WERI-Rb-1 (cell line): ENCODE measurements around the gene ADAP1.

Source experiments
- DNase-seq: peaks from one replicate; pipeline ENCODE4 v3.0.0-alpha.2; 2020
- H3K27ac ChIP-seq: fragments of 250-450 bp; sonication (Bioruptor Pico); 2 replicates; pipeline ENCODE4 v1.5.1; 2020; ENCODE audit warnings: mild to moderate bottlenecking, moderate library complexity
- H3K27me3 ChIP-seq: fragments of 250-450 bp; sonication (Bioruptor Pico); 2 replicates; pipeline ENCODE4 v1.5.1; 2021; ENCODE audit warnings: mild to moderate bottlenecking, low read depth, moderate library complexity; ENCODE audit not compliant: insufficient read depth, severe bottlenecking
- H3K36me3 ChIP-seq: fragments of 250-450 bp; sonication (Bioruptor Pico); 2 replicates; pipeline ENCODE4 v1.5.1; 2020; ENCODE audit warnings: mild to moderate bottlenecking, moderate library complexity
- H3K4me3 ChIP-seq: 2 replicates; pipeline ENCODE4 v1.5.1; 2011; ENCODE audit warnings: low read depth, mild to moderate bottlenecking, control low read depth, low read length
- H3K9me3 ChIP-seq: fragments of 250-450 bp; sonication (Bioruptor Pico); 2 replicates; pipeline ENCODE4 v1.5.1; 2021; ENCODE audit warnings: mild to moderate bottlenecking, moderate library complexity; ENCODE audit not compliant: severe bottlenecking
- CTCF ChIP-seq: IDR thresholded peaks from 2 replicates; pipeline ENCODE4 v1.5.1; 2011; ENCODE audit warnings: low read depth, mild to moderate bottlenecking, control low read depth, inconsistent platforms, low read length

The ADAP1 gene

GRCh38 chr7:991729-992656 is 37.5 kb upstream of the ADAP1 start:
- H3K27me3 ChIP-seq, result no peaks in the 10 kb centered on the region
- no peak for TF ChIP-seq CTCF
- peaks cover 6% of the 10 kb centered on the region for H3K36me3 ChIP-seq
- no peaks in the 10 kb centered on the region for H3K9me3 ChIP-seq
- H3K27ac ChIP-seq, result no peak overlapping the region
- DNase-seq, result no peak
- H3K4me3 ChIP-seq, result no peak overlapping the region

- no peak for TF ChIP-seq CTCF
Measured at GRCh38 chr7:990933-991728, 36.7 kb upstream of the ADAP1 start.

GRCh38 chr7:990352-990932 is 36.0 kb upstream of the ADAP1 start:
- no peak for TF ChIP-seq CTCF
- Histone ChIP-seq H3K27me3 (no peaks in the 10 kb centered on the region), H3K9me3 (no peaks in the 10 kb centered on the region), H3K36me3 (no peaks in the 10 kb centered on the region), H3K27ac (no peak overlapping the region), H3K4me3 (no peak overlapping the region)
- DNase-seq, result no peak

More at GRCh38 chr7:990933-991728, 36.7 kb upstream of the ADAP1 start:
- no peaks in the 10 kb centered on the region for H3K27me3 ChIP-seq
- no peak overlapping the region for H3K4me3 ChIP-seq
- H3K9me3 ChIP-seq, result no peaks in the 10 kb centered on the region
- no peaks in the 10 kb centered on the region; the same call in 1 of the 2 replicates for H3K36me3 ChIP-seq
- no peak for DNase-seq
- no peak overlapping the region for H3K27ac ChIP-seq

- H3K4me3 ChIP-seq, result no peak overlapping the region
- no peaks in the 10 kb centered on the region for H3K9me3 ChIP-seq
- TF ChIP-seq CTCF, result no peak
- no peaks in the 10 kb centered on the region for H3K36me3 ChIP-seq
- DNase-seq, result no peak
- H3K27ac ChIP-seq, result no peak overlapping the region
- H3K27me3 ChIP-seq, result no peaks in the 10 kb centered on the region
Measured at GRCh38 chr7:988963-989529, 34.6 kb upstream of the ADAP1 start.

- no peak for DNase-seq
- H3K36me3 ChIP-seq, result no peaks in the 10 kb centered on the region
Measured at GRCh38 chr7:988426-988911, 34.0 kb upstream of the ADAP1 start.

More at GRCh38 chr7:988426-988911, 34.0 kb upstream of the ADAP1 start:
- no peaks in the 10 kb centered on the region for H3K27me3 ChIP-seq
- no peak overlapping the region for H3K4me3 ChIP-seq
- no peak for TF ChIP-seq CTCF
- H3K9me3 ChIP-seq, result no peaks in the 10 kb centered on the region
- H3K27ac ChIP-seq, result no peak overlapping the region
